ENCODE results near the gene SSH3. TPM values are rescaled to one million over a fixed set of nuclear protein-coding genes. Genes with fewer than 3 reads are reported as not detected.
A peak's percentile ranks its signal among the peaks of the same experiment; 100 is the strongest.

Gene SSH3
- polyA plus RNA-seq, 1 of the 3 experiments (the other 2 are of a cell fraction), result 13.5 TPM

GRCh38 chr11:67316882-67317204 lies 13.5 kb downstream of the SSH3 start (continued):
- TF ChIP-seq JUND (IDR thresholded peaks at IDR 0.05) (no peak), MXI1 (IDR thresholded peaks at IDR 0.05; ENCODE audit: low read depth, low read length) (no peak), EZH2phosphoT487 (IDR thresholded peaks at IDR 0.05; ENCODE audit: borderline replicate concordance, low read depth) (no peak), SMC3 (IDR thresholded peaks at IDR 0.05; ENCODE audit: low read depth, low read length) (no peak), NFIC (IDR thresholded peaks at IDR 0.05; ENCODE audit: borderline replicate concordance) (no peak), RCOR1 (IDR thresholded peaks at IDR 0.05; ENCODE audit: low read length) (no peak), MEF2A (IDR thresholded peaks at IDR 0.05; ENCODE audit: borderline replicate concordance, low read depth) (no peak)

DNA sequence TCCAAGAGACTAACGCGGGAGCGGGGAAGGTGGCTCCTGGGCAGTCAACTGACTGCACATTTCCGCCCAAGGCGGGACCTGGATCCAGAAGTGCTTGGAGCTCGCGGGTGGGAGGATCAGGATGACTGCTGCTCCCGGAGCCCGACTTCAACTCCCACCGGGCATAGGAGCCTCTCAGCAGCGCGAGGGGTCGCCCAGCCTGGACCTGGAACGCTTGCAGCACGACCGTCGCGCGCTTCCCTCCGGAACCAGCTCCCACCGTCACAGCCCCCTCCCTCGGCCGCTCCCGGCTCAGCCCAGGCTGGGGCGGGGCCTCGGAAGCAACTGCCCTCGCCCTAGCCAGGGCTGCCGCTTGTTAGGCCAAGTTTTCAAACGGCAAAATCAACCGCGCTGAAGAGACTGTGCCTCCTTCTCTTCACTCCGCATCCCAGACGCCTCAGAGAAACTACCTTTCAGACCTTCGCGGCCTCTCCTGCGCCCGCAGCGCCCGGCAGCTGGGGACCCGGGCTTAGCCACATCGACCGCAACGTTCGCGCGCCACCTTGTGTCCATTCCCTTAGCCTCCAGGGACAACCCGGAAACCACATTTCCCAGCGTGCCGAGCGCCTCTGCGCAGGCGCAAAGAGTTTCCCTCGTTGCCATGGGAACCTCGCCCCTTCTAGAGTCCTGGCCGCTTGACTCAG lies 14.0 kb downstream of the SSH3 start:
- Histone ChIP-seq H3K36me3 (replicated peaks in 1 of 2; ENCODE audit: control insufficient read depth in 1 of 2, insufficient read depth in 2 of 2, low read length in 1 of 2) (no peaks in the 10 kb centered on the region), H3K79me2 (ENCODE audit: insufficient read depth) (0 out of 2 replicates have a peak, but pooled peaks cover 4% of the 10 kb centered on the region), H3K4me2 (peak overlapping the region; percentile 94), H3K9me3 (no peaks in the 10 kb centered on the region), H3K27me3 (ENCODE audit: insufficient read depth) (no peaks in the 10 kb centered on the region), H3K4me1 (ENCODE audit: control insufficient read depth in 1 of 2, insufficient read depth in 2 of 2, low read depth in 1 of 2, low read length in 1 of 2) (peaks cover 4 to 16% of the 10 kb centered on the region in 2 experiments; a peak in 1 of 4 replicates), H2AFZ (ENCODE audit: low read depth) (peak overlapping the region; percentile 91), H3K9ac (peak overlapping the region; percentile 77), H3K9me2 (no peaks in the 10 kb centered on the region), H3K4me3 (ENCODE audit: low read depth in 2 of 2, low read length in 1 of 2) (peak overlapping the region; percentile 83 to 85), H3K27ac (ENCODE audit: low read depth in 2 of 2, low read length in 1 of 2) (peak overlapping the region; percentile 84 to 95), H3F3A (replicated peaks; ENCODE audit: insufficient read depth) (peaks cover 23% of the 10 kb centered on the region), H4K20me1 (ENCODE audit: insufficient read depth) (no peaks in the 10 kb centered on the region)
- ChIA-PET POLR2A (interaction anchor here (1.1 to 4.3 kb wide), 6 partner anchors 14 to 77 kb away, joined by 3 to 19 read pairs (median 6); partner anchors contain the start of genes ANKRD13D, GRK2 and SSH3), CTCF (interaction anchor here (0.6 to 12.0 kb wide), 62 partner anchors 9 to 473 kb away, joined by 3 to 274 read pairs (median 5); partner anchors contain the start of genes ANKRD13D, GRK2, POLD4 and PPP1CA)
- peak; percentile 98 for DNase-seq
- 1% methylated on average over 36 of the region's 55 CpGs for WGBS (ENCODE audit: low lambda C conversion rate)
- peak; percentile 68 for TF ChIP-seq ELF1 (IDR thresholded peaks at IDR 0.05)
- no peak for TF ChIP-seq MEF2A (IDR thresholded peaks at IDR 0.05; ENCODE audit: borderline replicate concordance, low read depth)
- TF ChIP-seq, protein P1, sequence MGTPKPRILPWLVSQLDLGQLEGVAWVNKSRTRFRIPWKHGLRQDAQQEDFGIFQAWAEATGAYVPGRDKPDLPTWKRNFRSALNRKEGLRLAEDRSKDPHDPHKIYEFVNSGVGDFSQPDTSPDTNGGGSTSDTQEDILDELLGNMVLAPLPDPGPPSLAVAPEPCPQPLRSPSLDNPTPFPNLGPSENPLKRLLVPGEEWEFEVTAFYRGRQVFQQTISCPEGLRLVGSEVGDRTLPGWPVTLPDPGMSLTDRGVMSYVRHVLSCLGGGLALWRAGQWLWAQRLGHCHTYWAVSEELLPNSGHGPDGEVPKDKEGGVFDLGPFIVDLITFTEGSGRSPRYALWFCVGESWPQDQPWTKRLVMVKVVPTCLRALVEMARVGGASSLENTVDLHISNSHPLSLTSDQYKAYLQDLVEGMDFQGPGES (IDR thresholded peaks at IDR 0.05; ENCODE audit: low read depth, low read length), result no peak
- TF ChIP-seq PBX3 (IDR thresholded peaks at IDR 0.05), result no peak
- no peak for TF ChIP-seq TCF12 (IDR thresholded peaks at IDR 0.05)
- TF ChIP-seq SMC3 (IDR thresholded peaks at IDR 0.05; ENCODE audit: low read depth, low read length), result peak; percentile 89
- TF ChIP-seq, protein P2, sequence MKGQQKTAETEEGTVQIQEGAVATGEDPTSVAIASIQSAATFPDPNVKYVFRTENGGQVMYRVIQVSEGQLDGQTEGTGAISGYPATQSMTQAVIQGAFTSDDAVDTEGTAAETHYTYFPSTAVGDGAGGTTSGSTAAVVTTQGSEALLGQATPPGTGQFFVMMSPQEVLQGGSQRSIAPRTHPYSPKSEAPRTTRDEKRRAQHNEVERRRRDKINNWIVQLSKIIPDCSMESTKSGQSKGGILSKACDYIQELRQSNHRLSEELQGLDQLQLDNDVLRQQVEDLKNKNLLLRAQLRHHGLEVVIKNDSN (IDR thresholded peaks at IDR 0.05; ENCODE audit: borderline replicate concordance, low read depth), result no peak
- TF ChIP-seq SIN3A (IDR thresholded peaks at IDR 0.05; ENCODE audit: borderline replicate concordance, low read depth, low read length), result 0 out of 2 replicates have a peak, but pooled peaks have one; percentile 69
- no peak for TF ChIP-seq EZH2phosphoT487 (IDR thresholded peaks at IDR 0.05; ENCODE audit: borderline replicate concordance, low read depth)
- 0 out of 2 replicates have a peak, but pooled peaks have one; percentile 12 for TF ChIP-seq ZBTB33 (IDR thresholded peaks at IDR 0.05; ENCODE audit: borderline replicate concordance, low read depth)
- no peak for TF ChIP-seq FOSL2 (IDR thresholded peaks at IDR 0.05; ENCODE audit: borderline replicate concordance, low read depth)
- TF ChIP-seq TEAD4 (IDR thresholded peaks at IDR 0.05; ENCODE audit: borderline replicate concordance, insufficient read depth), result no peak
- TF ChIP-seq POLR2AphosphoS5 (IDR thresholded peaks at IDR 0.05; ENCODE audit: low read depth, low read length), result peak; percentile 63; the same call in 1 of the 2 replicates
- no peak; the same call in 1 of the 2 replicates for TF ChIP-seq RCOR1 (IDR thresholded peaks at IDR 0.05; ENCODE audit: low read length)
- no peak for TF ChIP-seq FOXM1 (IDR thresholded peaks at IDR 0.05; ENCODE audit: low read depth)
- no peak for TF ChIP-seq EP300 (IDR thresholded peaks at IDR 0.05; ENCODE audit: borderline replicate concordance in 1 of 2, low read depth in 1 of 2, low read length in 1 of 2)
- TF ChIP-seq USF2 (IDR thresholded peaks at IDR 0.05; ENCODE audit: borderline replicate concordance, low read depth, low read length), result no peak
- TF ChIP-seq, protein P3, sequence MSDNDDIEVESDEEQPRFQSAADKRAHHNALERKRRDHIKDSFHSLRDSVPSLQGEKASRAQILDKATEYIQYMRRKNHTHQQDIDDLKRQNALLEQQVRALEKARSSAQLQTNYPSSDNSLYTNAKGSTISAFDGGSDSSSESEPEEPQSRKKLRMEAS (IDR thresholded peaks at IDR 0.05; ENCODE audit: low read depth), result peak; percentile 42; the same call in 1 of the 2 replicates
- TF ChIP-seq YY1 (IDR thresholded peaks at IDR 0.05; ENCODE audit: low read depth), result no peak
- TF ChIP-seq NFIC (IDR thresholded peaks at IDR 0.05; ENCODE audit: borderline replicate concordance), result no peak
- no peak for TF ChIP-seq GATA2 (CRISPR knock-in tag; IDR thresholded peaks at IDR 0.05)
- peak; percentile 76 for TF ChIP-seq MXI1 (IDR thresholded peaks at IDR 0.05; ENCODE audit: low read depth, low read length)
- TF ChIP-seq NRF1 (IDR thresholded peaks at IDR 0.05; ENCODE audit: low read depth, low read length), result peak; percentile 97
- TF ChIP-seq RFX5 (IDR thresholded peaks at IDR 0.05; ENCODE audit: low read length), result no peak
